Measurements from ENCODE around the gene DCP2.

The DCP2 gene

GRCh38 chr5:112933651-112934365, 42.8 kb upstream of the DCP2 start:
- Histone ChIP-seq H2BK120ac (ENCODE audit: low read depth, low read length) (no peak overlapping the region), H3K4ac (ENCODE audit: low read depth, low read length) (no peak overlapping the region), H2BK5ac (ENCODE audit: low read length) (no peak overlapping the region), H4K8ac (ENCODE audit: low read depth, low read length) (no peak overlapping the region), H2BK15ac (replicated peaks; ENCODE audit: low read depth) (no peak overlapping the region), H3K36me3 (ENCODE audit: control insufficient read depth, insufficient read depth, low read length) (no peaks in the 10 kb centered on the region), H3K79me1 (ENCODE audit: low read length) (no peaks in the 10 kb centered on the region), H3K18ac (ENCODE audit: low read length) (no peak overlapping the region), H4K5ac (ENCODE audit: low read length) (no peak overlapping the region), H3K27me3 (ENCODE audit: insufficient read depth, low read length, poor library complexity) (no peaks in the 10 kb centered on the region), H3K79me2 (ENCODE audit: control insufficient read depth, insufficient read depth, low read length) (no peaks in the 10 kb centered on the region), H3K4me2 (ENCODE audit: low read length) (no peak overlapping the region), H3K23ac (ENCODE audit: low read length) (no peak overlapping the region), H3K4me1 (ENCODE audit: control insufficient read depth, low read depth, low read length) (no peaks in the 10 kb centered on the region), H3K27ac (ENCODE audit: low read depth, low read length) (no peak overlapping the region), H3K4me3 (ENCODE audit: low read length) (no peak overlapping the region), H2AK5ac (ENCODE audit: low read length) (no peak overlapping the region), H3K9ac (ENCODE audit: low read length) (no peak overlapping the region), H3K56ac (ENCODE audit: low read length) (no peak overlapping the region)
- no peak for DNase-seq
- no CpG with 5 or more reads among the region's 1 CpG for WGBS (ENCODE audit: extremely low coverage, insufficient coverage, low lambda C conversion rate)

- no peaks in the 10 kb centered on the region for H3K79me2 ChIP-seq (ENCODE audit: control insufficient read depth, insufficient read depth, low read length)
- no peak overlapping the region for H2BK120ac ChIP-seq (ENCODE audit: low read depth, low read length)
- no peaks in the 10 kb centered on the region for H3K4me1 ChIP-seq (ENCODE audit: control insufficient read depth, low read depth, low read length)
- H3K36me3 ChIP-seq (ENCODE audit: control insufficient read depth, insufficient read depth, low read length), result no peaks in the 10 kb centered on the region
- H4K8ac ChIP-seq (ENCODE audit: low read depth, low read length), result no peak overlapping the region
- no peak overlapping the region for H3K23ac ChIP-seq (ENCODE audit: low read length)
- H3K56ac ChIP-seq (ENCODE audit: low read length), result no peak overlapping the region
- DNase-seq, result no peak
- no peak overlapping the region for H2BK15ac ChIP-seq (replicated peaks; ENCODE audit: low read depth)
- H2AK5ac ChIP-seq (ENCODE audit: low read length), result no peak overlapping the region
- no peak overlapping the region for H3K27ac ChIP-seq (ENCODE audit: low read depth, low read length)
- H3K79me1 ChIP-seq (ENCODE audit: low read length), result no peaks in the 10 kb centered on the region
- no peak overlapping the region for H3K4me2 ChIP-seq (ENCODE audit: low read length)
- H3K18ac ChIP-seq (ENCODE audit: low read length), result no peak overlapping the region
- H3K4me3 ChIP-seq (ENCODE audit: low read length), result no peak overlapping the region
- no peak overlapping the region for H4K5ac ChIP-seq (ENCODE audit: low read length)
- no peaks in the 10 kb centered on the region for H3K27me3 ChIP-seq (ENCODE audit: insufficient read depth, low read length, poor library complexity)
- no peak overlapping the region for H3K4ac ChIP-seq (ENCODE audit: low read depth, low read length)
- H3K9ac ChIP-seq (ENCODE audit: low read length), result no peak overlapping the region
- no peak overlapping the region for H2BK5ac ChIP-seq (ENCODE audit: low read length)
These were observed 42.3 kb upstream of the DCP2 start for GRCh38 chr5:112934366-112934663.

DNA sequence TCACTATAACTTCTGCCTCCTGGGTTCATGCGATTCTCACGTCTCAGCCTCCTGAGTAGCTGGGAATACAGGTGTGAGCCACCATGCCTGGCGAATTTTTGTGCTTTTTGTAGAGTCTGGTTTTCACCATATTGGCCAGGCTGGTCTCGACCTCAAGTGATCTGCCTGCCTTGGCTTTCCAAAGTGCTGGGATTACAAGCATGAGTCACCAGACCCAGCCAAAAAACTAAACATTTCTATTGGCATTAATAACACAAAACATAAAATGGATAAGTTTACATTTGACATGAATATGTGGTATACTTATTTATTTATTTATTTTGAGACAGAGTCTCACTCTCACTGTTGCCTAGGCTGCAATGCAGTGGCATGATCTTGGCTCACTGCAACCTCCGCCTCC, 40.9 kb upstream of the DCP2 start:
- Histone ChIP-seq H3K9ac (ENCODE audit: low read length) (no peak overlapping the region), H2BK15ac (replicated peaks; ENCODE audit: low read depth) (no peak overlapping the region), H3K79me1 (ENCODE audit: low read length) (no peaks in the 10 kb centered on the region), H2BK5ac (ENCODE audit: low read length) (no peak overlapping the region), H3K56ac (ENCODE audit: low read length) (no peak overlapping the region), H3K27me3 (ENCODE audit: insufficient read depth, low read length, poor library complexity) (no peaks in the 10 kb centered on the region), H2BK120ac (ENCODE audit: low read depth, low read length) (no peak overlapping the region), H3K4me2 (ENCODE audit: low read length) (no peak overlapping the region), H3K27ac (ENCODE audit: low read depth, low read length) (no peak overlapping the region), H2AK5ac (ENCODE audit: low read length) (no peak overlapping the region), H3K4me3 (ENCODE audit: low read length) (no peak overlapping the region), H3K4me1 (ENCODE audit: control insufficient read depth, low read depth, low read length) (no peaks in the 10 kb centered on the region), H3K79me2 (ENCODE audit: control insufficient read depth, insufficient read depth, low read length) (no peaks in the 10 kb centered on the region), H4K8ac (ENCODE audit: low read depth, low read length) (no peak overlapping the region), H3K23ac (ENCODE audit: low read length) (no peak overlapping the region), H3K18ac (ENCODE audit: low read length) (no peak overlapping the region), H3K4ac (ENCODE audit: low read depth, low read length) (no peak overlapping the region), H4K5ac (ENCODE audit: low read length) (no peak overlapping the region), H3K36me3 (ENCODE audit: control insufficient read depth, insufficient read depth, low read length) (no peaks in the 10 kb centered on the region)
- DNase-seq, result no peak
- WGBS (ENCODE audit: extremely low coverage, insufficient coverage, low lambda C conversion rate), result no CpG with 5 or more reads among the region's 5 CpGs

DNA sequence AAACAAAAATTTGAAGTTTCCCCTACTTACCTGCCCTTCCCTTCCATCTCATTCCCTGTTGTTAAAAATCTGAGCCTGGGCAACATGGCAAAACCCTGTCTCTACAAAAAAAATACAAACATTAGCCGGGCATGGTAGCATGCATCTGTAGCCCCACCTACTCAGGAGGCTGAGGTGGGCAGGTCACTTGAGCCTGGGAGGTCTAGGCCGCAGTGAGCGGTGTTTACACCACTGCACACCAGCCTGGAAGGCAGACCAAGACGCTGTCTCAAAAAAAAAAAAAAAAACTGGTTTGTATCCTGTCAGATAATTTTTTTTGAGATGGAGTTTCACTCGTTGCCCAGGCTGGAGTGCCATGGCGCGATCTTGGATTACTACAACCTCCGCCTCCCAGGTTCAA, 38.3 kb upstream of the DCP2 start:
- DNase-seq, result no peak
- Histone ChIP-seq H2AK5ac (ENCODE audit: low read length) (no peak overlapping the region), H2BK120ac (ENCODE audit: low read depth, low read length) (no peak overlapping the region), H4K8ac (ENCODE audit: low read depth, low read length) (no peak overlapping the region), H3K4me1 (ENCODE audit: control insufficient read depth, low read depth, low read length) (no peaks in the 10 kb centered on the region), H3K27me3 (ENCODE audit: insufficient read depth, low read length, poor library complexity) (no peaks in the 10 kb centered on the region), H3K27ac (ENCODE audit: low read depth, low read length) (no peak overlapping the region), H2BK15ac (replicated peaks; ENCODE audit: low read depth) (no peak overlapping the region), H3K23ac (ENCODE audit: low read length) (no peak overlapping the region), H3K4me3 (ENCODE audit: low read length) (no peak overlapping the region), H4K5ac (ENCODE audit: low read length) (no peak overlapping the region), H3K56ac (ENCODE audit: low read length) (no peak overlapping the region), H3K79me2 (ENCODE audit: control insufficient read depth, insufficient read depth, low read length) (no peaks in the 10 kb centered on the region), H3K36me3 (ENCODE audit: control insufficient read depth, insufficient read depth, low read length) (no peaks in the 10 kb centered on the region), H3K18ac (ENCODE audit: low read length) (no peak overlapping the region), H3K4ac (ENCODE audit: low read depth, low read length) (no peak overlapping the region), H2BK5ac (ENCODE audit: low read length) (no peak overlapping the region), H3K4me2 (ENCODE audit: low read length) (no peak overlapping the region), H3K9ac (ENCODE audit: low read length) (no peak overlapping the region), H3K79me1 (ENCODE audit: low read length) (no peaks in the 10 kb centered on the region)
- no CpG with 5 or more reads among the region's 8 CpGs for WGBS (ENCODE audit: extremely low coverage, insufficient coverage, low lambda C conversion rate)

- H3K79me1 ChIP-seq (ENCODE audit: low read length), result no peaks in the 10 kb centered on the region
- H3K27me3 ChIP-seq (ENCODE audit: insufficient read depth, low read length, poor library complexity), result no peaks in the 10 kb centered on the region
- no peak overlapping the region for H3K4me2 ChIP-seq (ENCODE audit: low read length)
- no peak overlapping the region for H3K4ac ChIP-seq (ENCODE audit: low read depth, low read length)
- DNase-seq, result no peak
- no peak overlapping the region for H3K4me3 ChIP-seq (ENCODE audit: low read length)
- no peaks in the 10 kb centered on the region for H3K36me3 ChIP-seq (ENCODE audit: control insufficient read depth, insufficient read depth, low read length)
- H3K4me1 ChIP-seq (ENCODE audit: control insufficient read depth, low read depth, low read length), result no peaks in the 10 kb centered on the region
- H2AK5ac ChIP-seq (ENCODE audit: low read length), result no peak overlapping the region
- no peak overlapping the region for H3K27ac ChIP-seq (ENCODE audit: low read depth, low read length)
- H3K9ac ChIP-seq (ENCODE audit: low read length), result no peak overlapping the region
- no peak overlapping the region for H4K8ac ChIP-seq (ENCODE audit: low read depth, low read length)
- H3K23ac ChIP-seq (ENCODE audit: low read length), result no peak overlapping the region
- H3K79me2 ChIP-seq (ENCODE audit: control insufficient read depth, insufficient read depth, low read length), result no peaks in the 10 kb centered on the region
- no peak overlapping the region for H3K18ac ChIP-seq (ENCODE audit: low read length)
- no peak overlapping the region for H4K5ac ChIP-seq (ENCODE audit: low read length)
- no peak overlapping the region for H2BK15ac ChIP-seq (replicated peaks; ENCODE audit: low read depth)
- H3K56ac ChIP-seq (ENCODE audit: low read length), result no peak overlapping the region
- no peak overlapping the region for H2BK5ac ChIP-seq (ENCODE audit: low read length)
- H2BK120ac ChIP-seq (ENCODE audit: low read depth, low read length), result no peak overlapping the region
- no CpG with 5 or more reads among the region's 2 CpGs for WGBS (ENCODE audit: extremely low coverage, insufficient coverage, low lambda C conversion rate)
These were observed 35.9 kb upstream of the DCP2 start for GRCh38 chr5:112940670-112941069.

DNA sequence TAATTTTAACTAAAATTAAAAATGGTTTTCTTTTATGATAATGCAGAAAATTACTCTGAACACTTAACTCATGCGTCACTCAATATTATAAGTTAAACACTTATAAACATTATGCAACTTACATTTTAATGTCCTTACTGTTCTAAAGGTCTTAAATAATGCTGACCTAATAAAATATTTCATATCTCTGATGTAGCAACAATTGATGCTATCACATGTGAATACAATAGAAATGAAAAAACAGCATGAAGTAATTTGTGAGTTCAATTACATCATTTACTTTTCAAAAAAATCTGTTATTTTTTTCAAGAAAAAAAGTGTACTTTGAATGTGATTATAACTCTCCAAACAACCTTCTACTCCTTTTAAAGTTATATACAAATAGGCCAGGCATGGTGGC, 28.1 kb upstream of the DCP2 start:
- no peak overlapping the region for H2BK15ac ChIP-seq (replicated peaks; ENCODE audit: low read depth)
- no peak overlapping the region for H3K9ac ChIP-seq (ENCODE audit: low read length)
- no peak overlapping the region for H3K4ac ChIP-seq (ENCODE audit: low read depth, low read length)
- H3K18ac ChIP-seq (ENCODE audit: low read length), result no peak overlapping the region
- no peaks in the 10 kb centered on the region for H3K36me3 ChIP-seq (ENCODE audit: control insufficient read depth, insufficient read depth, low read length)
- no peak overlapping the region for H2BK120ac ChIP-seq (ENCODE audit: low read depth, low read length)
- H3K27ac ChIP-seq (ENCODE audit: low read depth, low read length), result no peak overlapping the region
- no peak overlapping the region for H3K56ac ChIP-seq (ENCODE audit: low read length)
- no peak for DNase-seq
- no peak overlapping the region for H4K5ac ChIP-seq (ENCODE audit: low read length)
- no CpG with 5 or more reads among the region's 1 CpG for WGBS (ENCODE audit: extremely low coverage, insufficient coverage, low lambda C conversion rate)
- H3K23ac ChIP-seq (ENCODE audit: low read length), result no peak overlapping the region
- no peak overlapping the region for H4K8ac ChIP-seq (ENCODE audit: low read depth, low read length)
- no peak overlapping the region for H2BK5ac ChIP-seq (ENCODE audit: low read length)
- H3K4me1 ChIP-seq (ENCODE audit: control insufficient read depth, low read depth, low read length), result no peaks in the 10 kb centered on the region
- H3K4me2 ChIP-seq (ENCODE audit: low read length), result no peak overlapping the region
- H3K79me2 ChIP-seq (ENCODE audit: control insufficient read depth, insufficient read depth, low read length), result no peaks in the 10 kb centered on the region
- H2AK5ac ChIP-seq (ENCODE audit: low read length), result no peak overlapping the region
- no peaks in the 10 kb centered on the region for H3K27me3 ChIP-seq (ENCODE audit: insufficient read depth, low read length, poor library complexity)
- H3K4me3 ChIP-seq (ENCODE audit: low read length), result no peak overlapping the region
- no peaks in the 10 kb centered on the region for H3K79me1 ChIP-seq (ENCODE audit: low read length)

Measured in mesendoderm (in vitro differentiated cells).